WI38 (cell line): ENCODE results near the gene CEP72.
A peak's percentile ranks its signal among the peaks of the same experiment; 100 is the strongest.

Experiments used
- H3K4me3 ChIP-seq: 2 replicates; pipeline ENCODE4 v1.5.1; 2011; ENCODE audit warnings: low read depth, mild to moderate bottlenecking, control low read depth, low read length
- CTCF ChIP-seq: IDR thresholded peaks from 2 replicates; pipeline ENCODE4 v1.5.1; 2012; ENCODE audit warnings: low read depth, mild to moderate bottlenecking, control low read depth, low read length

CEP72 gene

GRCh38 chr5:665956-666711 is 54.0 kb downstream of the CEP72 start:
- TF ChIP-seq CTCF: no peak
- no peak overlapping the region for H3K4me3 ChIP-seq

- no peak for TF ChIP-seq CTCF
- H3K4me3 ChIP-seq: no peak overlapping the region
Observed at GRCh38 chr5:666816-667498, 54.8 kb downstream of the CEP72 start.

GRCh38 chr5:668283-668995 is 56.3 kb downstream of the CEP72 start:
- no peak overlapping the region for H3K4me3 ChIP-seq
- no peak for TF ChIP-seq CTCF

- TF ChIP-seq CTCF: peak; percentile 67
Observed at GRCh38 chr5:669111-669841, 57.1 kb downstream of the CEP72 start.

GRCh38 chr5:669842-670395 is 57.8 kb downstream of the CEP72 start:
- no peak overlapping the region for H3K4me3 ChIP-seq
- no peak for TF ChIP-seq CTCF

More at GRCh38 chr5:669111-669841, 57.1 kb downstream of the CEP72 start:
- H3K4me3 ChIP-seq: no peak overlapping the region

- no peak overlapping the region for H3K4me3 ChIP-seq
Observed at GRCh38 chr5:670396-671270, 58.5 kb downstream of the CEP72 start.

More at GRCh38 chr5:670396-671270, 58.5 kb downstream of the CEP72 start:
- TF ChIP-seq CTCF: no peak
